ENCODE data around the gene PTGES2.
"Not testable (repeated sequence)": the region's sequence is repeated elsewhere in the genome, so short reads cannot be mapped to it uniquely, and the experiment has no call there.

The PTGES2 gene

DNA sequence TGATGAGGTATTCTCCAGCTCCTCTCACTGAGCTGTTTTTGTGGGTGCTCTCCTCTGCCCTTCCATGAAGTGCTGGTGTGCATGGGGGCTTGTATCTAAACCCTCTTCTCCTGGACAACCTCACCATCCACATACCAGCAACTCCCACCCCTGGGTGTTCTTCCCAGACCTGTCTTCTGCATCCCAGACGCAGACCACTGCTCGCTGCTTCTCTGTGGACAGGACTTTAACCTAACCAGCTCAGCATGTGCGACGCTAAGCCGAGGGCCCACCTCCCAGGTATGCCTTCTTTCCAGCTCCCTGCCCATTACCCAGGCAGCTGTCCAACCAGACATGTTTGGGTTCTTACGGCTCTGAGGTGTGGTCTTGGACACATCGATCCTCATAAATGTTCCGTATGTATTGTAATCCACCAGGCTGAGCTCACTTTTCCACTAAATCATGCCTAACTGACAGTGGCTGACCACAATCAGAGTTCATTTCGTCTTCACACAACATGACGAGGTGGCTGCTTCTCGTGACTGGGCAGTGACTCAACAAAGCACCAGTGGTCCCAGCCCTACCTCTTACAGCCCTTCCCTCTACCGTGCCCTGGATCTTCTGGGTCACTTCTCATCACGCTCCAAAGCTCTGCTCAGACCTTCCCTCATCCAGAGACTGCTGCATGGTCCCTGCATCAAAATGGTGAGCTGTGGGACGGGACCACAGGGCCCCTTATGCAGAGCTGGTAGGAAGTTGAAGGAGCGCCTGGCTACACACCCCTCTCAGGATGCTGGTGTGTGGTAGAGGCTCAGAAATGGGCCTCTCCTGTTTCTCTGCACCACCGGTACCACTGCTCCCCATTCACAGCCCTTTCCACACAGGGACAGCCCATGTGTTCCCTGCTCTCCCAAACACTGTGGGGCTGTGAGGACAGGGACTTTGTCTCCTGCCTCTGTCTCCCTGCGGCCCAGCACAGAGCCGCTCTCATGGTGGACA is 9.6 kb upstream of the PTGES2 start:
- DNase-seq, result no peak

GRCh38 chr9:128135561-128135960 is 8.0 kb upstream of the PTGES2 start:
- not testable (repeated sequence) for DNase-seq

DNA sequence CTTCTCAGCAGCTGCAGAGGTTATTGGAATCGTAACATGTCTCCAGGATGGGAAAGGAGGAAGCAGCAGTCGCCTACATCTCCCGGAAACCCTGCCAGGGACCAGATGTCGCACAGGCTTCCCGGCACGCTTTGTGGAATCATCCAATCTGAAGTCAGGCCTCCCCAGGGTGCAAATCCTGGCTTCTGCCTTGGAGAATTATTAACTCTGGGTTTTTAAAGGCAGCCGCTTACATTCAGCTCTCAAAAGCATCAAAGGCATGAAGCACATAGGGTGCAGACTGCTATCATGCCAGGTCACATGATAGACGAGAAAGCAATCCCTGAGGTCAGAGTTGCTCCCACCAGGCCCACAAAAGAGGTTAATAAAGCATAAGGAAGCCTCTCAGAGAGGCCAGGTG is 4.6 kb upstream of the PTGES2 start:
- not testable (repeated sequence) for DNase-seq

DNA sequence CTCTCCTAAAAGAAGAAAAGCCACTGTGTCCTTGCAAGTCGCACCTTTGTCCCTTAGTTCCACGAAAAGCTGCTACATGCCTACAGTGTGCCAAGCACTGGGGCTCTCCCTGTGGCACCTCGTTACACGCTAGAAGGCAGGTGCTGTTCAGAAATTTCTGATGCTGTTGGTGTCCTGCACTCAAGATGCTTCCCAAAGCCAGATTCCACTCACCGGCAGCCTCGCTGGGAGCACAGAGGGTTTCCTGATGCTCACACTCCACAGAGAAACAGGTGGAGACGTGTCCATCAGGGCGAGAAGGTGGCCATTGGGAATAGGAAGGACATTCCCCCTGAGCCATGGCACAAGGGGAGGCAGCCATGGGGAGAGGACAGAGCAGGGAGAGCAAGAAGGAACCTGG is 3.8 kb upstream of the PTGES2 start:
- DNase-seq, result not testable (repeated sequence)

DNA sequence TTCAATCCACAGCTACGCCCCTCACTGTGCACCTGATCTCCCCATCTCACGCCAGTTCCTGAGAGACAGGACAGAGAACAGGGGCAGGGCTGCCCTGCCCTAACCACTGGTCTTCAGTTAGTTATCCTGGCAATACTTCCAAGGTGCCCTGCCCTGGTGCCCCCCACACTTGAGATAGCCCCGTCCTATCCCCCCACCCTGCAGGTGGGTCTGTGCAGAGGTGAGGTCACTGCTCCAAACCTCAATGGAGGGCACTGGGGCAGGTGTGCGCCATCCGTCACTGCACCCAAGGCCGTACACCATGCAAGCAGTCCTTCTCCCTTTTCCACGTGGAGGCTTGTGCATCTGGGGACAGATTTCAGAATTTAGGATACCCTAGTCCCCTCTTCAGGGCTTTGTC is 3.1 kb upstream of the PTGES2 start:
- not testable (repeated sequence) for DNase-seq

- peak; percentile 58 for DNase-seq
These were observed 2.6 kb upstream of the PTGES2 start for GRCh38 chr9:128129976-128130590.

DNA sequence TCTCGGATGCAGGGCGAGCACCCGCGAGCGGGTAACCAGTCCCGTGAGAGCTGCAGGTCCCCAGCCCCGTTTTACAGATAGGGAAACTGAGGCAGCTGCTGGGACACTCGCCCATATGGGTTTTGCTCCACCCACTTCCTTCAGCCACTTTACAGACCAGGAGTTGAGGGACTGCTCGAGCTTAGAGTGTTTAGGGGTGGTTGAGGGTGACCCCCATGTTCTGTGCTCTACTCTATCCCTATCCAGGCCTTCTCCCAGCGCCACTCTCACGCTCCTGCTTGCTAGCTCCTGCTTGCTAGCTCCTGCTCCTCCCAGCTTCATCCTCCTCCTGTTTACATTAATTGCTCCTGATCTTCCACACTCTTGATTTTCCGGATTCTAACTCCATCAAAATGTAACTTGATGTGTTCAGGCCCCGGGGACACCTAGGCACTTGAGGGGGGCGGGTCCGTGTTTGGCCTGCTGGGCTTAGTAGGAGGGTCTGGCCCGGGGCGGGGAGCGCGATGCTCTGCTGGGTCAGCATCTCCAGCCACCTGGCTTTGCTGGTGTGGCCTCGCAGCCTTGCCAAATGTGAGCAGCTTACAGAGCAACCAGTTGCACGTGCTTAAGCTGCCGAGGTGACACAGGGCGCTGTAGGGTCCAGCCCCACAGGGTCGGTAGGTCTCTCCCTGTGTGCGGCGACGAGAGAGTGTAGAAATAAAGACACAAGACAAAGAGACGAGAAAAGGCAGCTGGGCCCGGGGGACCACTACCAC is 1.5 kb upstream of the PTGES2 start:
- no peak for DNase-seq

DNA sequence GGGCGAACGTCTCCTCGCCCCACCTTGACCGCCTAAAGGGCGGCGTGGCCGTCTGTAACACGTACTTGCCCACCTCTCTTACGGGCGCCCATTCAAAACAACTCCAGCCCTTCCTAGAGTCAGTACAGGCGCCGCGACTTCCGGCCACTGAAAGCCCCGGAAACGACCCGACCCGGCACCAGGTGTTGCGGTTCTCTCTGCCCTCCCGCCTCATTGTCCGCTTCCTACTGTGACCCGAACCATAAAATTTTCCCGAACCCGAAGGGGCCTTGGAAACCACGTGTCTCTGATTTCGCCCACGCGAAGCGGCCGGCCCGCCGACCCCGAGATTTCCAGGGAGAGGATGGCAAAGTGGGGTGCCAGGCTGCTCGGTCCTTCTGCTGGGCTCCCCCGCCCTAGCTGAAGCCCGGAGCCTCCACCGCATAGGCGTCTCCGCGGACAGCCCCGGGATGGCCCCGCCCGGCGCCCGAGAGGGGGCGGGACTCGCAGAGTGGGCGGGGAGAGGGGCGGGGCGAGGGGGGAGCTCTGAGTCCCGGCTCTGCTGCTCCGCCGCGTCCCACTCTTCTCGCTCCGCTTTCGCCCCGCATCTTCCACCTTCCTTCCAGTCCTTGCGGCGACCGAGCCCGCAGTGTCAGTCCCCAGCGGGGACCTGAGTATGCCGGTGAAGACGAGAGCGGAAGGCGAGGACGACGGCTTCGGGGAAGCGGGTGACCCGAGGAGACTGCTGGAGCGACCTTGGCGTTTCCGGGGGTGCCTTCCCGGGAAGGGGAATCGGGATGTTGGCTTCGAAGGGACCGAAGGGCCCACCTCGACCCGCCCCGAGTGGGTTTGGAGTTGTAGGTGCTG is 684 bp upstream of the PTGES2 start:
- peak; percentile 84 for DNase-seq

DNA sequence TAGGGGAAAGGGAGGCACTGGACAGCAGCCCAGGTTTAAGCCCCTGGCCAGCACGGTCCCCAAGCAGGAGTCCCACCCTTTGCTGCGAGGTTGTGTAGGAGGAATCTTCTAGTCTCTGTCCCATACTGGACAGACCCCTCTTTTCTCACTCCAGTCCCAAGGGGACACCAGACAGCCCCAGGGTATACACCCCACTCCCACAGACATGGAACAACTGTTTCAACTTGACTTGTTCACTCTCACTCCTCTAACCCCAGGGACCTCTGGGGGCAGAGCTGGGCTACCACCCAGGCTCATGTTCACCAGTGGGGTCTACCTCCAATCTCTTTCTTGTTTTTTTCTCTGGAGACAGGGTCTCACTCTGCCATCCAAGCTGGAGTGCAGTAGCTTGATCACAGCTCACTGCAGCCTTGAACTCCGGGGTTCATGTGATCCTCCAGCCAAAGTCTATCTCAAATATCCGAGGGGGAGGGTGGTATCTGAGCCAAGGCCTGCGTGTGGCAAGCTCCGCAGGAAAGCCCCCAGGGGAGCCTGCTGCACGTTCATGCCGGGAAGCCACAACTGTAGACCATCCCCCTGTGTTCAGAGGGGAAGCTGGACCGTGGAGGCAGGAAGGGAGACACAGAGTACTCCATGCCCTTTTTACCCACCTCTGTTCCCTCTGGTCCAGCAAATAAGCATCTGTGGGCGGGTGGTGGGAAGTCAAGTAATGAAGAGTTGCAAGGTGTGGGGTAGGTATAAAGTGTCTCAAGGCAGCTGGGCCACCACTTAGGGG is 1.8 kb downstream of the PTGES2 start:
- no peak for DNase-seq

- no peak for DNase-seq
These were observed 2.5 kb downstream of the PTGES2 start for GRCh38 chr9:128124873-128125579.

DNA sequence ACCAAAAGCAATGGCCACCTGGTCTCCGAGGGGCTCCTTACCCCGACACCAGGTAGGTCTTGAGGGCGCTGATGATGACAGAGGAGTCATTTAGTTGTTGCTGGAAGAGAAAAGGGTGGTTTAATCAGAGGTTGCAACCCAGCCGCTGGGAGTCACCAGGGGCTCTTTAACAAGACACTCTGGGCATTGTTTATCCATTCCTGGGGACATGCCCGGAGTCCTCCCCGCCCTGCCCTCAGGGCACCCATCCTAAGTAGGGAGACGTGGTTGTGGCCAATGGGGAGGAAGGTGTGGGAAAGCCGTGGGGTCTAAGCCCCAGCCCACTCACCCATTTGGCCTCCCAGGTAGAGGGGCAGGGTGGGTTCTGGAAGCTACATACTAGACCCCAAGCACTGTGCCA is 3.1 kb downstream of the PTGES2 start:
- DNase-seq, result no peak

GRCh38 chr9:128123451-128124080 is 4.0 kb downstream of the PTGES2 start:
- no peak for DNase-seq

- no peak for DNase-seq
These were observed 4.7 kb downstream of the PTGES2 start for GRCh38 chr9:128122809-128123175.

DNA sequence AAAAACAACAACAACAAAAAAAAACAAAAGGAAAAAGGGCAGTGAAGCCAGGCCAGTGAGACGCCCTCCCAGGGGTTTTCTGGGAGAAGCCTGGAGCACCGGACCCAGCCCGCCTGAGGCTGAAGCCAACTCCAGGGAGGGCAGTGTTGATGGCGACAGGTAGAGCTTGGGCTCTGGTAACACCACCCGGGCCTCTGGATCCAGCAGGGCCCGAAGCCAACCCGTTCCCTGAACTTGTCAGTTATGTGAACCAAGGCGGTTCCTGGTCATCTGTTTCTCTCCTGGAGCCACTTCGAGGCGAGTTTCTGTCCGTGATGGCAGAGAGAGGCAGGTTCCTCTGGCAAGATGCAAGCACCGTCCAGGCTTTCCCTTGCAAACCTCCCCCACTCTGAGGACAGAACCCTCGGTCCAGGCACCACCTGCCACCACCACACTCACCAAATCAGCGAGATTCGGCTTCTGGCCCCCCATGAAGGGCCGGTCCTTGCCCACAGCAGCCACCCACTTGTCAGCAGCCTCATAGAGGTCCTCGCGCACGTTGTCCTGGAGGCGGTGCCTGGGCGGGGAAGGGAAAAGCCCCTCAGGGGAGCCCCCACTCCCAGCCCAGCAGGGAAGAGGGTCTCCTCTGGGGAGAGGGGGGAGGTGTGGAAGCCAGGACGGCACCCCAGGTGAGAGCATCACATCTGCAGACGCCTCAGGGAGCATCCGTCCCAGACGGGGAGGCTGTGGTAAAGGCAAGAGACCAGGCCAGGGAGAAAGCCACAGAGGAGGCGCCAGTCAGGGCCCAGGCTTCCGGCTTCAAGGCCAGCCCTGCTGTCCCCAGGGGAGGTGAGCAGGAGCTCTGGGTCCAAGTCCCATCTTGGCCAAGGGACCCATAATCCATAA is 5.4 kb downstream of the PTGES2 start:
- no peak for DNase-seq

DNA sequence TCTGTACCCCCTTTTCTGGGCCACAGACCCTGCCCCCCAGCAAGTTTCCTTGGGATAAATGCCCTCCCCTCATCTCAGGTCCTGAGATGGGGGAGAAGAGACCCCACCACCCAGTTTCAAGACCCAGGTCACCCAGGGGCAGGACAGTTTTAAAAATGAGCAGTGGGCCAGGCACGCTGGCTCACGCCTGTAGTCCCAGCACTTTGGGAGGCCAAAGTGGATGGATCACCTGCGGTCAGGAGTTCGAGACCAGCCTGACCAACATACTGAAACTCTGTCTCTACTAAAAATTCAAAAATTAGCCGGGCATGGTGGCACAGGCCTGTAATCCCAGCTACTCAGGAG is 6.1 kb downstream of the PTGES2 start:
- no peak for DNase-seq

- no peak for DNase-seq
These were observed 6.6 kb downstream of the PTGES2 start for GRCh38 chr9:128120741-128121465.

- no peak for DNase-seq
These were observed 7.3 kb downstream of the PTGES2 start for GRCh38 chr9:128120061-128120740.

DNA sequence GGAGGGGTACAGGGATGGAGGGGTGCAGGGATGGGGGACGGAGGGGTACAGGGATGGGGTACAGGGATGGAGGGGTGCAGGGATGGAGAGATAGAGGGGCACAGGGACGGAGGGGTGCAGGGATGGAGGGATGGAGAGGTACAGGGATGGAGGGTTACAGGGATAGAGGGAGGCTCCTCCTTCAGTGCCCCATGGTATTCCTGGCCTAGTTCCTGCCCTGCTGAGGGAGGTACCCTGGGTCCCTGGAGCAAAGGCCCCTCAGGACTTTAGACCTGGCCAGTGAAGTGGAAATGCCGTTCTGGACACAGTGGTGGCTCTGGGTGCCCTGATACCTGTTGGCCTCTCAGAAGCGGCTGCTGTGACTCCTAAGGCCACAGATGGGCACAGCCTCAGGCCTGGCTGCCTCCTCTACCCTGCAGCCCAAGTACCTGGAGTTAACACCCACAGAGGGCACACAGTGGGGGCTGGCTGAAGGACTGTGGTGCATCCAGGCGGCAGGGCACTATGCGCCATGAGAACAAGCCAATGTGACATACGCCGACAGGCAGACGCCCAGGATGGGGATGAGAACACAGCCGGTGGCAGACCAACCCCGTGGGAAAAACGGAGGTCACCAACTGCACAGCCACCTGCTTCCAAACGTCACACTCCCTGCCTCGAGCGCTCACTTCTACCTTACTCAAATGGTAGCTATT is 8.4 kb downstream of the PTGES2 start:
- DNase-seq, result no peak

Measured in activated naive CD4-positive, alpha-beta T cell treated with anti-CD3 and anti-CD28 coated beads, Interleukin-2, amount 50 U/mL, for 16 hours (primary cell).